GM19463 (cell line): ENCODE results near the gene PRKCA.

Experiments
- ATAC-seq: cut with Tn5 transposase; IDR thresholded peaks from one replicate; pipeline ENCODE4 v1.9.1; 2021; ENCODE audit warnings: mild to moderate bottlenecking, moderate library complexity; ENCODE audit not compliant: unreplicated experiment

Gene PRKCA

DNA sequence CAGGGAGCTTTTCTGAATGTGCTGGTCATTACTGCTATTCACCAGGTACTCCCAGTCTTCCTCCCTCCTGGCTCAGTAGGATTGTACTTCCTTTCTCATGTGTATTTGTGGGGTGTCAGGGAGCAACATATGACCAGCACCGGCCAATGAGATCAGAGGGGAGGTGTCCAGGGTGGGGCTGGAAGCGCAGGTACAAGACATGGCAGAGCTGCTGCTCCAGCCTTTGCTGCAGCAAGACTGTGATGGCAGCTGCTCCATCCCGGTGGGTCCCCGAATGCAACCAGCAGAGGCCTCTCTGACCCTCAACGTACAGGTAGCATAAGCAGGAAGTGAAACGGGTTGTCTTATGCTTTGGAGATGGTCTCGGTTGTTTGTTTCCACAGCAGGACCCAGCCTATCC, 478.7 kb downstream of the PRKCA start:
- ATAC-seq: no peak

GRCh38 chr17:66782851-66783250, 480.4 kb downstream of the PRKCA start:
- ATAC-seq: no peak

GRCh38 chr17:66783656-66784381, 481.4 kb downstream of the PRKCA start:
- ATAC-seq: no peak

- no peak for ATAC-seq
Measured at GRCh38 chr17:66784621-66785364, 482.4 kb downstream of the PRKCA start.

- no peak for ATAC-seq
Measured at GRCh38 chr17:66786107-66786506, 483.7 kb downstream of the PRKCA start.

- no peak for ATAC-seq
Measured at GRCh38 chr17:66787914-66788313, 485.5 kb downstream of the PRKCA start.

- ATAC-seq: no peak
Measured at GRCh38 chr17:66789093-66789492, 486.7 kb downstream of the PRKCA start.

GRCh38 chr17:66789961-66790437, 487.6 kb downstream of the PRKCA start:
- ATAC-seq: no peak

- no peak for ATAC-seq
Measured at GRCh38 chr17:66790501-66791061, 488.2 kb downstream of the PRKCA start.

DNA sequence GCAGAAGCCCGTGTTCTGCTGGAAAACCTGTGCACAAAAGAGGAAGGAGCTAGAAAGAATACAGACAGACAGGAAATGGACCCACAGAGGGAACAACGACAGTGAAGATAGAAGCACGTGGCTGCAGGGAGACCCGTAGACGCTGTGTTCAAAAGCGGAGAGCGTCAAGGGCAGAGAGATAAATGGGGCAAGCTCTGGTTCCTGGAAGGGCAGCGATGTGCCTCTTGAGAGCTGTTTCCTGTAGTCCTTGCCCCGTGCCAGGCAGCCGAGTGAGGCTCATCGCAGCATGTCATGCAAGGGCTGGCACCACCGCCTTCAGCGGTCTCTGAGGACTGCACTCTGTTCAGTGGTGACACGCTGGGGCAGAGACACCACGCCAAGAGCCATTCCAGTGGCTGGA, 488.9 kb downstream of the PRKCA start:
- ATAC-seq: no peak

GRCh38 chr17:66793814-66794213, 491.4 kb downstream of the PRKCA start:
- ATAC-seq: no peak

DNA sequence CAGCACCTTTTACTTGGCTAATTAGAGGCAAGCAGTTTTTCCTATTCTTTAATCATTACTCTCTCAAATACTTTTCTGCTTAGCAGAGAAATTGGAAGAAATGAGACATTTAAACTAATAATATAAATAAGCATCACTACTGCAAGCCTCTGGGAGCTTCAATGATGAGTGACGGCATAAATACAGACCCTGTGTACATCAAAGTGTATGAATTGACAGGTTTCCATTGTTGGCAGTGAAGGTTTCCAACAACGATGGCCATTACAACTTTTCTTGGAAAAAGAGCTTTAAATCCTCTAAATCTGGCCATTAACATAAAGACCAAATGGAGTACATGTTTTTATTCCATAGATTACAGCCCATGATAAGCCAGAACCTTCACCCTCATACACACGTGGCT, 493.1 kb downstream of the PRKCA start:
- ATAC-seq: no peak

DNA sequence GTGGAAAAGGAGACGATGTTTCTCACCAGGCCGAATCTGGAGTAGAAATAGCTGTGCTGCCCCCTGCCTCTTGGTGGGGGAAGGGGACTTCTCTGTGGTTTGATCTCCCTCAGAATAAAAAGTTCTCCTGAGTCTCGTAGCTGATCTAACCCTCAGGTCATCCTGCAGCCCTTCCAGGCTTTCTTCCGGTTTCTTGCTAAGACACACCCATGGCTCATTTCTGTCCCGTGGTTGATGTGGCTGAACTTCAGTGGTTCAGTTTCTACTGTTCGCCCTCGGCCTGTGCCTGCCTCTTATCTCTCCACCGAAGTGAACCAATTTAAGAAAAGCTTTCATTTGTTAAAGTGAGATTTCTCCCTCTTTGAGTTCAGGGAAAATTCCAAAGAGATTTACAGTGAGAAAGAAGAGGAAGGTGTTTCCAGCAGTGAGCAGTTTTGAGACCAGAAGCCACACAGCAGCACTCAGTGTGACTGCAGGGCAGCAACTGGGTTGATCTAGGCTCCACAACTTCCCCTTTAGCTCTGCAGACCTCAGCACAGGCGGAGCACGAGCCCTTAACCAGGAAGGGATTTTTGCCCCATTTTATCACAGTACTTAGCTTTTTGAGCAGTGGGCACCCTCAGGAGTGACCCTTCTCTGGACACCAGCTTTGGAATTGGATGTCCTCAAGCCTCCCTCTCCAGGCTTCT, 497.6 kb downstream of the PRKCA start:
- ATAC-seq: no peak

GRCh38 chr17:66803474-66803951, 501.1 kb downstream of the PRKCA start:
- ATAC-seq: no peak

DNA sequence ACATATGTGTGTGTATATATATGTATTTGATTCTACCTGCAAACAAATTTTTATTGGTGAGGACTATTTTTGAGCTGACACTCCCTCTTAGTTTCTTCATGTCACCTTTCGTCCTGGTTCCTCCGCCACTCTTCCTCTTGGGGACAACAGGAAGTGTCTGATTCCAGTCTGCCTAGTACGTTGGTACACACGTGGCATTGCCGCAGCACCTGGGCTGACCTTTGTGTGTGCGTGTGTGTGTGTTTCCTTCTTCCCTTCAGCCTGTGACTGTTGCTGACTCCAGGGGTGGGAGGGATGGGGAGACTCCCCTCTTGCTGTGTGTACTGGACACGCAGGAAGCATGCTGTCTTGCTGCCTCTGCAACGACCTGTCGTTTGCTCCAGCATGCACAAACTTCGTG, 503.2 kb downstream of the PRKCA start:
- ATAC-seq: no peak

DNA sequence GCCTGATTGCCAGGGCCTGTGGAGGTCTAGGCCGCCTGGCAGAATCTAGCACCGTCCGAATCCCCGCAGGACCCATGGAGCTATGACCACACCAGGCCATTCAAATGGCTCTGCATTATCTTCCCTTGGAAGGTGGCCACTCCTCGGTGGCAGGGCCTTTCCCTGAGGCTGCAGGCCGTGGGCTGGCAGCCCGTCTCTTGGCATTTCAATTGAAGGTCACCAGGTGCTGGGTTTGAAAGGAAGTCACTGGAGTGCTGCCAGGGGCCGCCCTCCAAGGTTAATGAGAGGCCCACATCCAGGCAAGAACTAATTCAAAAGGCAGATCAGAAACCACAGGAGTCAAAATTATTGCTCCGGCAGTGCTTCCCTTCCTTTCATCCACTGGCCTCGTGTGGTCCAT, 504.8 kb downstream of the PRKCA start:
- ATAC-seq: no peak

DNA sequence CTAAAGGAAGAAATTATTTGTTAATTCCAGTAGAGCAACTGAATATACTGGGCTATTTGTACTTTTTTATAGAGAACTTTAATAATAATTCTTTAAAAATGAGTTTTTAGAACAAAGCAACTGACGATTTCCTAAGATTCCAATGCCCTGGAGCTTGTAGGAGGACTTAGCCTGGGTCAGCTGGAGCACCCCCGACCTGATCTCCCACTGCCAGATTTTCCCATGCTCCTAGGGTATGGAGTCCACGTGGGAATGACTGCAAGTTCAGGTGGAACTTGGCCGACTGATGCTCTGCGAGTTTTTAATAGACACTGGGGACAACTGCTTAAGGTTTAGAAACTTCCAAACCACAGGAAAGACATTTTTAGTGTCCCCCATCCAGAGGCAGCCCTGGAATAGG, 507.0 kb downstream of the PRKCA start:
- no peak for ATAC-seq

- no peak for ATAC-seq
Measured at GRCh38 chr17:66810951-66811682, 508.7 kb downstream of the PRKCA start.

DNA sequence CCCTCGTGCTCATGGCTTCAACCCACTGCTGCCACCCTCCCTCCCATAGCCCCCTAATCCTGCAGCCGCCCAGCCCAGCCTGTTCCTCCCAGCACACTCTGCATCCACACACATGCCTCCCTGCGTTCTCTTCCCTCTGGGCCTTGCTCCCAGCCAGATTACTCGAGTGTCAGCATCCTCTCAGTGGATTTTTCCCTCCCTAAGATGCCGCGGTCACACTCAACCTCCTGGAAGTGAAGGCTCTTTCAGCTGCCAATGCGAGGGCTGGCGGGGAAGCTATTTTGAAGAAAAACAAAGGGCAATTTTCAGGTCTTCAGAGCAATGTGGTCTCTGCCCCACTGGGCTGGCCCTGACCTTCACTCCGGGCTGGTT, 509.3 kb downstream of the PRKCA start:
- no peak for ATAC-seq

DNA sequence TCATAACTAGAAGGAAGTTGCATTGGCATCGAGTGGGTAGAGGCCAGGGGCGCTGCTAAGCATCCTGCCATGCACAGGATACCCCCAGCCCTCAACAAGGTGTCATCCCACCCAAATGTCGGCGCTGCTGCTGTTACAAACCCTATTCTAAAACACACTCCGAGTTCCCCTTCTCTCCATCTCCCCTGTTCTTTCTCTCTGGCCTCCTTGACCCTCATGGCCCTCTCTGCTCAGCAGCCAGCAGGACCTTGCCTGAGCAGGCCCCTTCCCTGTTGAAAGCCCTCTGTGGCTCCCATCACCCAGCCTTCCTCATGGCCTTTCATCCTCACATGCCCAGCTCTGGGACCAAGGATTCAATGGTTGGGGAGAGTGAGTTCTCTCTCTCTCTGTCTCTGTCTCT, 510.2 kb downstream of the PRKCA start:
- ATAC-seq: no peak

- ATAC-seq: no peak
Measured at GRCh38 chr17:66813296-66813695, 510.9 kb downstream of the PRKCA start.
